Prostate gland (tissue), 2 donors: ENCODE results near the gene MPV17L2.

Experiments used
- POLR2A ChIP-seq: fragments of 450-650 bp; IDR thresholded peaks from one replicate; pipeline ENCODE4 v1.6.1; 2016; ENCODE audit warnings: antibody characterized with exemption, mild to moderate bottlenecking
- POLR2AphosphoS5 ChIP-seq: sonication (generic); formaldehyde crosslinking; IDR thresholded peaks from one replicate; pipeline ENCODE4 v1.6.1; 2017; ENCODE audit warnings: antibody characterized with exemption
- TF ChIP-seq, protein P1 (sequence below), 4 experiments: fragments of 200-600 bp in 2 of 4; fragments of 450-650 bp in 2 of 4; sonication (generic) in 2 of 4; IDR thresholded peaks; 1 replicate in 3 of 4; 2 replicates in 1 of 4; pipeline ENCODE4 v1.5.1; 2016 to 2019; ENCODE audit warnings: antibody characterized with exemption in 4 of 4, mild to moderate bottlenecking in 2 of 4, moderate library complexity in 2 of 4

- TF ChIP-seq, protein P1, sequence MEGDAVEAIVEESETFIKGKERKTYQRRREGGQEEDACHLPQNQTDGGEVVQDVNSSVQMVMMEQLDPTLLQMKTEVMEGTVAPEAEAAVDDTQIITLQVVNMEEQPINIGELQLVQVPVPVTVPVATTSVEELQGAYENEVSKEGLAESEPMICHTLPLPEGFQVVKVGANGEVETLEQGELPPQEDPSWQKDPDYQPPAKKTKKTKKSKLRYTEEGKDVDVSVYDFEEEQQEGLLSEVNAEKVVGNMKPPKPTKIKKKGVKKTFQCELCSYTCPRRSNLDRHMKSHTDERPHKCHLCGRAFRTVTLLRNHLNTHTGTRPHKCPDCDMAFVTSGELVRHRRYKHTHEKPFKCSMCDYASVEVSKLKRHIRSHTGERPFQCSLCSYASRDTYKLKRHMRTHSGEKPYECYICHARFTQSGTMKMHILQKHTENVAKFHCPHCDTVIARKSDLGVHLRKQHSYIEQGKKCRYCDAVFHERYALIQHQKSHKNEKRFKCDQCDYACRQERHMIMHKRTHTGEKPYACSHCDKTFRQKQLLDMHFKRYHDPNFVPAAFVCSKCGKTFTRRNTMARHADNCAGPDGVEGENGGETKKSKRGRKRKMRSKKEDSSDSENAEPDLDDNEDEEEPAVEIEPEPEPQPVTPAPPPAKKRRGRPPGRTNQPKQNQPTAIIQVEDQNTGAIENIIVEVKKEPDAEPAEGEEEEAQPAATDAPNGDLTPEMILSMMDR (IDR thresholded peaks at IDR 0.05) = no peak
- TF ChIP-seq POLR2A = no peak
- no peak for TF ChIP-seq POLR2AphosphoS5
These were observed 45.6 kb upstream of the MPV17L2 start for GRCh38 chr19:18147396-18147795.
